Measurements from ENCODE around the gene AQP1.

AQP1 gene

GRCh38 chr7:30938435-30939316 is 27.0 kb downstream of the AQP1 start:
- DNase-seq = peak; percentile 42

GRCh38 chr7:30941582-30942323 is 30.1 kb downstream of the AQP1 start:
- DNase-seq = no peak

GRCh38 chr7:30950197-30950596 is 38.5 kb downstream of the AQP1 start:
- no peak for DNase-seq

GRCh38 chr7:30954914-30955313 is 43.3 kb downstream of the AQP1 start:
- DNase-seq = no peak

- no peak for DNase-seq
These were observed 45.1 kb downstream of the AQP1 start for GRCh38 chr7:30956704-30957103.

- no peak for DNase-seq
These were observed 52.2 kb downstream of the AQP1 start, which contains the start of gene GHRHR for GRCh38 chr7:30963842-30964241. TSS of gene GHRHR (plus strand) at chr7:30963953. CDS start at chr7:30964069, 116 bp downstream.

GRCh38 chr7:30965372-30965771 is 53.7 kb downstream of the AQP1 start:
- DNase-seq = no peak

GRCh38 chr7:30965883-30966282 is 54.2 kb downstream of the AQP1 start:
- no peak for DNase-seq

GRCh38 chr7:30968294-30968693 is 56.6 kb downstream of the AQP1 start:
- no peak for DNase-seq

- no peak for DNase-seq
These were observed 57.3 kb downstream of the AQP1 start for GRCh38 chr7:30968747-30969603.

GRCh38 chr7:30969604-30969970 is 57.9 kb downstream of the AQP1 start:
- no peak for DNase-seq

- DNase-seq = no peak
These were observed 58.4 kb downstream of the AQP1 start for GRCh38 chr7:30970074-30970473.

- DNase-seq = no peak
These were observed 59.0 kb downstream of the AQP1 start for GRCh38 chr7:30970594-30971094.

- no peak for DNase-seq
These were observed 59.8 kb downstream of the AQP1 start for GRCh38 chr7:30971440-30971839.

GRCh38 chr7:30971840-30972563 is 60.3 kb downstream of the AQP1 start:
- DNase-seq = peak; percentile 34

GRCh38 chr7:30973292-30973691 is 61.6 kb downstream of the AQP1 start:
- no peak for DNase-seq

GRCh38 chr7:30973791-30974604 is 62.3 kb downstream of the AQP1 start:
- DNase-seq = no peak

GRCh38 chr7:30974605-30975255 is 63.1 kb downstream of the AQP1 start:
- no peak for DNase-seq

Data from DMS79 (cell line).